GM21825 (cell line): Measurements from ENCODE around the gene GRIN2C.

Experiments
- ATAC-seq: cut with Tn5 transposase; IDR thresholded peaks from one replicate; pipeline ENCODE4 v1.9.1; 2021; ENCODE audit warnings: mild to moderate bottlenecking, moderate library complexity; ENCODE audit not compliant: unreplicated experiment

GRIN2C gene

GRCh38 chr17:74824961-74825627 lies 34.6 kb downstream of the GRIN2C start:
- no peak for ATAC-seq

GRCh38 chr17:74822939-74823367 lies 36.7 kb downstream of the GRIN2C start:
- no peak for ATAC-seq

GRCh38 chr17:74822335-74822938 lies 37.2 kb downstream of the GRIN2C start:
- no peak for ATAC-seq

GRCh38 chr17:74821655-74822334 lies 37.9 kb downstream of the GRIN2C start:
- ATAC-seq: no peak

GRCh38 chr17:74819801-74820436 lies 39.8 kb downstream of the GRIN2C start:
- no peak for ATAC-seq

- no peak for ATAC-seq
Observed at GRCh38 chr17:74818291-74818938, 41.3 kb downstream of the GRIN2C start.

- no peak for ATAC-seq
Observed at GRCh38 chr17:74816905-74817620, 42.6 kb downstream of the GRIN2C start.

- no peak for ATAC-seq
Observed at GRCh38 chr17:74815550-74816370, 43.9 kb downstream of the GRIN2C start.

- no peak for ATAC-seq
Observed at GRCh38 chr17:74815067-74815466, 44.6 kb downstream of the GRIN2C start.

GRCh38 chr17:74814453-74814852 lies 45.2 kb downstream of the GRIN2C start:
- ATAC-seq: no peak

- no peak for ATAC-seq
Observed at GRCh38 chr17:74812109-74813009, 47.3 kb downstream of the GRIN2C start.

- no peak for ATAC-seq
Observed at GRCh38 chr17:74810699-74811485, 48.8 kb downstream of the GRIN2C start.

- ATAC-seq: no peak
Observed at GRCh38 chr17:74808714-74809430, 50.8 kb downstream of the GRIN2C start.

- no peak for ATAC-seq
Observed at GRCh38 chr17:74807925-74808324, 51.8 kb downstream of the GRIN2C start.

GRCh38 chr17:74807441-74807840 lies 52.2 kb downstream of the GRIN2C start:
- no peak for ATAC-seq

- ATAC-seq: no peak
Observed at GRCh38 chr17:74806334-74806733, 53.4 kb downstream of the GRIN2C start.

GRCh38 chr17:74805591-74805991 lies 54.1 kb downstream of the GRIN2C start:
- no peak for ATAC-seq
